WTC11 (cell line): ENCODE measurements around the gene EMC9. TPM values are rescaled to one million over a fixed set of nuclear protein-coding genes. Genes with fewer than 3 reads are reported as not detected.
A peak's percentile ranks its signal among the peaks of the same experiment; 100 is the strongest.

ENCODE experiments used
- ATAC-seq: fragments of 200-7000 bp; cut with Tn5 transposase; 2 replicates; pipeline ENCODE4 v1.10.0; 2021; ENCODE audit warnings: mild to moderate bottlenecking, moderate library complexity
- CTCF ChIA-PET: fragments of 300-600 bp; sonication (Branson Sonifier 250); formaldehyde crosslinking; loops from one replicate; lab custom pipeline; 2021; ENCODE audit warnings: antibody characterized with exemption; lab: Charles Lee
- POLR2A ChIA-PET: fragments of 350-600 bp; sonication (Branson Sonifier 250); formaldehyde crosslinking; loops from one replicate; lab custom pipeline; 2021; ENCODE audit warnings: antibody characterized with exemption; lab: Charles Lee
- DNase-seq: peaks from one replicate; pipeline ENCODE4 v3.0.0; 2021; ENCODE audit warnings: low spot score
- H3K27ac Mint-ChIP-seq: 2 replicates; pipeline ENCODE4 v1.8.0; 2021; ENCODE audit warnings: mixed read lengths
- H3K27me3 Mint-ChIP-seq: 2 replicates; pipeline ENCODE4 v1.8.0; 2021; ENCODE audit warnings: low read depth, mild to moderate bottlenecking, moderate library complexity, mixed read lengths
- H3K36me3 Mint-ChIP-seq: 2 replicates; pipeline ENCODE4 v1.8.0; 2021; ENCODE audit warnings: mixed read lengths
- H3K4me1 Mint-ChIP-seq: 2 replicates; pipeline ENCODE4 v1.8.0; 2022; ENCODE audit warnings: mixed read lengths
- H3K4me3 Mint-ChIP-seq: 2 replicates; pipeline ENCODE4 v1.8.0; 2021; ENCODE audit warnings: mild to moderate bottlenecking, moderate library complexity, mixed read lengths
- H3K9me3 Mint-ChIP-seq: 2 replicates; pipeline ENCODE4 v1.8.0; 2021; ENCODE audit warnings: mixed read lengths
- ELF4 ChIP-seq: sonication (generic); formaldehyde crosslinking; IDR thresholded peaks from 2 replicates; pipeline ENCODE4 v1.8.1; 2022; ENCODE audit warnings: low read depth, mild to moderate bottlenecking, moderate library complexity, missing genetic modification reagents
- EMX1 ChIP-seq: fragments of 250-450 bp; sonication (Bioruptor Pico); IDR thresholded peaks from 2 replicates; pipeline ENCODE4 v1.8.0; 2021; ENCODE audit warnings: mild to moderate bottlenecking
- FOXK1 ChIP-seq: sonication (generic); formaldehyde crosslinking; IDR thresholded peaks from 2 replicates; pipeline ENCODE4 v1.8.0; 2022; ENCODE audit warnings: mild to moderate bottlenecking, moderate library complexity, missing genetic modification reagents
- GABPB1 ChIP-seq: sonication (generic); formaldehyde crosslinking; IDR thresholded peaks from 2 replicates; pipeline ENCODE4 v1.8.1; 2023; ENCODE audit warnings: mild to moderate bottlenecking, missing genetic modification reagents
- RELA ChIP-seq: sonication (generic); formaldehyde crosslinking; IDR thresholded peaks from 2 replicates; pipeline ENCODE4 v1.8.1; 2022; ENCODE audit warnings: missing genetic modification reagents, mild to moderate bottlenecking, borderline replicate concordance
- TCF7 ChIP-seq: sonication (generic); formaldehyde crosslinking; IDR thresholded peaks from 2 replicates; pipeline ENCODE4 v1.8.0; 2022; ENCODE audit warnings: mild to moderate bottlenecking, low read depth, missing genetic modification reagents, moderate library complexity
- TEAD4 ChIP-seq: sonication (generic); formaldehyde crosslinking; IDR thresholded peaks from 2 replicates; pipeline ENCODE4 v1.8.0; 2022; ENCODE audit warnings: mild to moderate bottlenecking, missing genetic modification reagents
- ZNF512 ChIP-seq: sonication (generic); formaldehyde crosslinking; IDR thresholded peaks from 2 replicates; pipeline ENCODE4 v1.8.1; 2022; ENCODE audit warnings: missing genetic modification reagents, borderline replicate concordance
- ZNF532 ChIP-seq: fragments of 250-450 bp; sonication (Bioruptor Pico); IDR thresholded peaks from 2 replicates; pipeline ENCODE4 v1.9.0; 2021; ENCODE audit warnings: mild to moderate bottlenecking, borderline replicate concordance
- total RNA-seq: library from RNA; stranded (reverse); gene quantifications from 3 replicates; pipeline ENCODE4 v1.2.3, GENCODE V29; 2021
- TF ChIP-seq, protein P1 (sequence below): sonication (generic); formaldehyde crosslinking; IDR thresholded peaks from 2 replicates; pipeline ENCODE4 v1.8.1; 2022; ENCODE audit warnings: low read depth, mild to moderate bottlenecking, moderate library complexity, missing genetic modification reagents, borderline replicate concordance
- TF ChIP-seq, protein P2 (sequence below): fragments of 250-450 bp; sonication (Bioruptor Pico); conservative IDR thresholded peaks from 2 replicates; pipeline ENCODE4 v1.9.0; 2021; ENCODE audit warnings: mild to moderate bottlenecking
- TF ChIP-seq, protein P3 (sequence below): sonication (generic); formaldehyde crosslinking; IDR thresholded peaks from 2 replicates; pipeline ENCODE4 v1.8.1; 2023; ENCODE audit warnings: mild to moderate bottlenecking, missing genetic modification reagents, moderate library complexity

The EMC9 gene
- total RNA-seq, 1 experiment from 2014 or later, result 44.4 TPM

DNA sequence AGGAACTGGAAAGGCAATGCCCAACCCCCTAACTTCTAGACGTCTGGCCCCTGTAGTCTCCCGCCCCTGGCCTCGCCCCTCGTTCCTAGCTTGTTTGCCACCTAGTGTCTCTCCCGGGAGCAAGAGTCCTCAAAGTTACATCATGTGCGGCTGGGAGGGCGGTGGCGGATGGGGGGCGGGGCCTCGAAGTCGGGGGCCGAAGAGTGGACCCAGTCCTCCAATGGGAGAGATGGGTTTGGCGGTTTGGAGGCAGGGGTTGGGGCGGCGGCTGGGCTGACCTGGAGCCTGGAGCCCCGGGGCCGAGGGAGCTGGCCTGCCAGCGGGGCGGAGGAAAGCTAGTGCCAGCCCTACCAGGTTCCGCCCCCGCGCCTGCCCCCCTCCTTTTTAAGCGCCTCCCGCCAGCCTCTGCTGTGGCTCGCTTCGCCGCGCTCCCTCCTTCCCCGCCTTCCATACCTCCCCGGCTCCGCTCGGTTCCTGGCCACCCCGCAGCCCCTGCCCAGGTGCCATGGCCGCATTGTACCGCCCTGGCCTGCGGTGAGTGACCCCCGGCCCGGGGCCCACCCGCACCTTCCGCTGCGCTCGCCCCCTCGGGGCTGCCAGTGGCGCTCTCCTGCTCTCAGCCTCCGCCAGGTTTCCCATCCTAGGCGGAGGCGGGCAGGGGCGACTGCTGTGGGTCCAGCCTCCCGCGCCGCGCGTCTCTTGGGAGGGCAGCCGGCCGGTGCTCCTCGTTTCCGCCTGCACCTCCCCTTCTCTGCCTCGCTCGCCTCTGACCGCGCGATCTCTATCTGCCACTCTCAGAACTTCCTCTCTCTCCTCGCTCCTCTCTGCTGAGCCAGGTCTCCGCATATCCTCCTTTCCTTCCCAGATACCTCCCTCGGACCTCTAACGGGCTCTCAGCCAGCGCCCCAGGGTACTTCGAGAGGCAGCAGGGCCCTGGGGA lies 47.2 kb downstream of the EMC9 start, which contains the start of gene PCK2 (continued):
- TF ChIP-seq TEAD4 (peak; percentile 25; the same call in 1 of the 2 replicates), GABPB1 (peak; percentile 100), TCF7 (CRISPR knock-in tag) (peak; percentile 86), EMX1 (CRISPR knock-in tag) (0 out of 2 replicates have a peak, but pooled peaks have one; percentile 3), ZNF512 (CRISPR knock-in tag) (no peak)
- TF ChIP-seq, all 79 proteins: peak for 33

GRCh38 chr14:24093207-24093900 lies 48.0 kb downstream of the EMC9 start:
- peak overlapping the region; percentile 43 for H3K4me3 Mint-ChIP-seq
- peaks cover 10% of the 10 kb centered on the region for H3K27me3 Mint-ChIP-seq
- no peak for ATAC-seq
- 0 out of 2 replicates have a peak, but pooled peaks have one; percentile 69 for TF ChIP-seq ELF4
- no peak for TF ChIP-seq ZNF532 (CRISPR knock-in tag)
- TF ChIP-seq, all 79 proteins: peak for 1
- ChIA-PET CTCF (interaction anchor here (0.7 to 11.7 kb wide), 22 partner anchors 11 to 526 kb away, joined by 3 to 320 read pairs (median 4); partner anchors contain the start of genes AP1G2, CARMIL3, DCAF11 and EMC9), POLR2A (interaction anchor here (0.6 to 6.5 kb wide), 19 partner anchors 8 to 149 kb away, joined by 3 to 67 read pairs (median 7); partner anchors contain the start of genes CARMIL3, CHMP4A, DCAF11 and EMC9)
- DNase-seq, result no peak
- Mint-ChIP-seq H3K27ac (peak overlapping the region; percentile 98), H3K9me3 (no peaks in the 10 kb centered on the region), H3K36me3 (peaks cover 11% of the 10 kb centered on the region), H3K4me1 (peaks cover 32% of the 10 kb centered on the region)

GRCh38 chr14:24092505-24093206 lies 48.7 kb downstream of the EMC9 start:
- peak overlapping the region; percentile 43; the same call in 1 of the 2 replicates for H3K4me3 Mint-ChIP-seq
- TF ChIP-seq FOXK1 (CRISPR knock-in tag) (no peak), RELA (CRISPR knock-in tag) (no peak)
- TF ChIP-seq, protein P1, sequence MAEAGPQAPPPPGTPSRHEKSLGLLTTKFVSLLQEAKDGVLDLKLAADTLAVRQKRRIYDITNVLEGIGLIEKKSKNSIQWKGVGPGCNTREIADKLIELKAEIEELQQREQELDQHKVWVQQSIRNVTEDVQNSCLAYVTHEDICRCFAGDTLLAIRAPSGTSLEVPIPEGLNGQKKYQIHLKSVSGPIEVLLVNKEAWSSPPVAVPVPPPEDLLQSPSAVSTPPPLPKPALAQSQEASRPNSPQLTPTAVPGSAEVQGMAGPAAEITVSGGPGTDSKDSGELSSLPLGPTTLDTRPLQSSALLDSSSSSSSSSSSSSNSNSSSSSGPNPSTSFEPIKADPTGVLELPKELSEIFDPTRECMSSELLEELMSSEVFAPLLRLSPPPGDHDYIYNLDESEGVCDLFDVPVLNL, result no peak
- TF ChIP-seq, protein P2, sequence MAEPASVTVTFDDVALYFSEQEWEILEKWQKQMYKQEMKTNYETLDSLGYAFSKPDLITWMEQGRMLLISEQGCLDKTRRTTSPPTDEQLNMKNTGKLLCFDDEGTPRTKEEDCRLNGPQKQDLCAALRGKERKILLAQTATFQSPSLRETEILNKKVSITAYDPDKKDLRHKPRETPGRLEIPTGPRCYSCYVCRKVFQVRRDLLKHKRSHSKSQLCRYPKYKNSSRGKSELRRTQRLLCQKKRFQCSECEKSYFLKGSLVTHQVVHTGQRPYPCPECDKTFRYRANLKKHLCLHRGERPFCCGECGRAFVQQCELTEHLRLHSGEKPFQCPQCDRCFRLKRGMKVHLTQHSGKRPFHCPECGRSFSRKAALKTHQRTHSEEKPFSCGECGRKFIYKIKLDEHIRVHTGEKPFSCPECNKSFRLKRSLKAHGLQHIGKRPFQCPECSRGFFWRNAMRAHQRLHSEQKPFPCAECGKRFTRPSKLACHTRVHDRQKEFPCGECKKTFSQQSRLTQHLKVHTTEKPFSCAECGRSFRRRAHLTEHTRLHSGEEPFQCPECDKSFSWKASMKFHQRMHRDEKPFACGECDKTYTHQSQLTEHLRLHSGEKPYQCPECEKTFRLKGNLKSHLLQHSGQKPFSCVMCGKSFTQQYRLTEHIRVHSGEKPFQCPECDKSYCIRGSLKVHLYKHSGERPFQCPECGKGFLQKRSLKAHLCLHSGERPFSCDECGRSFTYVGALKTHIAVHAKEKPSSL (CRISPR knock-in tag), result no peak
- TF ChIP-seq, protein P3, sequence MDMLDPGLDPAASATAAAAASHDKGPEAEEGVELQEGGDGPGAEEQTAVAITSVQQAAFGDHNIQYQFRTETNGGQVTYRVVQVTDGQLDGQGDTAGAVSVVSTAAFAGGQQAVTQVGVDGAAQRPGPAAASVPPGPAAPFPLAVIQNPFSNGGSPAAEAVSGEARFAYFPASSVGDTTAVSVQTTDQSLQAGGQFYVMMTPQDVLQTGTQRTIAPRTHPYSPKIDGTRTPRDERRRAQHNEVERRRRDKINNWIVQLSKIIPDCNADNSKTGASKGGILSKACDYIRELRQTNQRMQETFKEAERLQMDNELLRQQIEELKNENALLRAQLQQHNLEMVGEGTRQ, result no peak
- peak overlapping the region; percentile 98 for H3K27ac Mint-ChIP-seq
- CTCF ChIA-PET, result interaction anchor here (1.0 to 11.7 kb wide), 10 partner anchors 12 to 103 kb away, joined by 3 to 320 read pairs (median 16); partner anchors contain the start of genes CARMIL3, DCAF11, EMC9 and IRF9
- POLR2A ChIA-PET, result interaction anchor here (0.6 to 6.5 kb wide), 10 partner anchors 12 to 48 kb away, joined by 3 to 67 read pairs (median 13); partner anchors contain the start of genes CARMIL3, DCAF11, EMC9 and NRL
- H3K27me3 Mint-ChIP-seq, result peaks cover 10% of the 10 kb centered on the region
- ATAC-seq (no peak), DNase-seq (no peak)
- peaks cover 11% of the 10 kb centered on the region for H3K36me3 Mint-ChIP-seq
- H3K4me1 Mint-ChIP-seq, result peaks cover 32% of the 10 kb centered on the region
- no peaks in the 10 kb centered on the region for H3K9me3 Mint-ChIP-seq
